Measurements from ENCODE around the gene ZNF76.

The ZNF76 gene

DNA sequence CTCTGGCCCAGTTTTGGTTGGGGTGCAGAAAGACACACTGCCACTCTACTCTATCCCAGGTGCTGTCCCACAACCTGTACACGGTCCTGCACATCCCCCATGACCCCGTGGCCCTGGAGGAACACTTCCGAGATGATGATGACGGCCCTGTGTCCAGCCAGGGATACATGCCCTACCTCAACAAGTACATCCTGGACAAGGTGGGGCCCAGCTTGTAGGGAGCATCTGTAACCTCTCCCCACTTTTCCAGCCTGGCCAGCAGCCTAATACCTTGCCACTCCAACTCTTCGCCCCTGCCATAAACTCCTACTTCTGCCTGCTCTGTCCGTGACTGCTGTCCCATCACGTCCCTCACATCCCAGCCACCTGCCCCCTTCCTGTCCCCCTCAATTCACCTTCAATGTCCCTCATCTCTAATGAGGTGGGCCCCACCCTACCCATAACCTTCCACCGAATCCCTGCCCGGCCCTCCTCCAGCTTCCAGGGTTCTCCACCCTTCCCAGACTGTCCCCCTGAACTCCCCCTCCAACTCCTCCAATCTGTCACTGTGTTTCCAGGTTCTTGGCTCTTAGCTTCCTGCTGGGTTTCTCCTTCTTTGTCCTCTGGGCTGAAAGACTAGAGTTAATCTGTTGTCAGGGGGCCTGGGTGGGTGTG, 50.2 kb downstream of the ZNF76 start:
- Histone ChIP-seq H3K4me1 (ENCODE audit: control insufficient read depth in 1 of 2, insufficient read depth in 1 of 2, low read depth in 1 of 2, low read length in 1 of 2) (peaks cover 52 to 58% of the 10 kb centered on the region in 2 experiments), H3K27ac (peak overlapping the region; percentile 94), H3K9me3 (no peaks in the 10 kb centered on the region), H3K27me3 (no peaks in the 10 kb centered on the region), H3K4me3 (ENCODE audit: low read depth in 1 of 2, low read length in 1 of 2) (peak overlapping the region in 1 of 2 experiments; percentile 19), H3K36me3 (peaks cover 56% of the 10 kb centered on the region)
- TF ChIP-seq, protein P1, sequence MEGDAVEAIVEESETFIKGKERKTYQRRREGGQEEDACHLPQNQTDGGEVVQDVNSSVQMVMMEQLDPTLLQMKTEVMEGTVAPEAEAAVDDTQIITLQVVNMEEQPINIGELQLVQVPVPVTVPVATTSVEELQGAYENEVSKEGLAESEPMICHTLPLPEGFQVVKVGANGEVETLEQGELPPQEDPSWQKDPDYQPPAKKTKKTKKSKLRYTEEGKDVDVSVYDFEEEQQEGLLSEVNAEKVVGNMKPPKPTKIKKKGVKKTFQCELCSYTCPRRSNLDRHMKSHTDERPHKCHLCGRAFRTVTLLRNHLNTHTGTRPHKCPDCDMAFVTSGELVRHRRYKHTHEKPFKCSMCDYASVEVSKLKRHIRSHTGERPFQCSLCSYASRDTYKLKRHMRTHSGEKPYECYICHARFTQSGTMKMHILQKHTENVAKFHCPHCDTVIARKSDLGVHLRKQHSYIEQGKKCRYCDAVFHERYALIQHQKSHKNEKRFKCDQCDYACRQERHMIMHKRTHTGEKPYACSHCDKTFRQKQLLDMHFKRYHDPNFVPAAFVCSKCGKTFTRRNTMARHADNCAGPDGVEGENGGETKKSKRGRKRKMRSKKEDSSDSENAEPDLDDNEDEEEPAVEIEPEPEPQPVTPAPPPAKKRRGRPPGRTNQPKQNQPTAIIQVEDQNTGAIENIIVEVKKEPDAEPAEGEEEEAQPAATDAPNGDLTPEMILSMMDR (IDR thresholded peaks at IDR 0.05): no peak

DNA sequence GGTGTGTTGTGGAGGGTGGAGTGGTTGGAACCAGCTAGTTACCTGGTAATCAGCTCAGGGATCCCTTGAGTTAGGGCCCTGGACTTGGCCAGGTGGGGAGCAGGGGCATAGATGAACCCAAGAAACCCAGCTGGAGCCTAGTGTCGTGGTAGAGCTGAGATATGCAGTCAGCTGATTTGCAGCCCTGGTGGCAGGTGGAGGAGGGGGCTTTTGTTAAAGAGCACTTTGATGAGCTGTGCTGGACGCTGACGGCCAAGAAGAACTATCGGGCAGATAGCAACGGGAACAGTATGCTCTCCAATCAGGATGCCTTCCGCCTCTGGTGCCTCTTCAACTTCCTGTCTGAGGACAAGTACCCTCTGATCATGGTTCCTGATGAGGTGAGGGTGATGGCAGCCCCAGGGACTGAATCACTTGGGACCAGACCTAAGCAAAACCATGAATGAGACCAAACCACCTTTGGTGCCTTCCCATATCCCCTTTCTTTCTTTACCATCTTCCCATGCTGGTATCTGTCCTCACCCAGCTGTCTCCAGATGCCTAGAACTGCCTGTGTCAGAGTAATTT, 50.8 kb downstream of the ZNF76 start:
- Histone ChIP-seq H3K9me3 (no peaks in the 10 kb centered on the region), H3K36me3 (peaks cover 58% of the 10 kb centered on the region), H3K27ac (peak overlapping the region; percentile 94), H3K4me1 (ENCODE audit: control insufficient read depth in 1 of 2, insufficient read depth in 1 of 2, low read depth in 1 of 2, low read length in 1 of 2) (peaks cover 52 to 58% of the 10 kb centered on the region in 2 experiments), H3K27me3 (no peaks in the 10 kb centered on the region), H3K4me3 (ENCODE audit: low read depth in 1 of 2, low read length in 1 of 2) (peak overlapping the region; percentile 19 to 60)
- TF ChIP-seq, protein P1 (IDR thresholded peaks at IDR 0.05): no peak

DNA sequence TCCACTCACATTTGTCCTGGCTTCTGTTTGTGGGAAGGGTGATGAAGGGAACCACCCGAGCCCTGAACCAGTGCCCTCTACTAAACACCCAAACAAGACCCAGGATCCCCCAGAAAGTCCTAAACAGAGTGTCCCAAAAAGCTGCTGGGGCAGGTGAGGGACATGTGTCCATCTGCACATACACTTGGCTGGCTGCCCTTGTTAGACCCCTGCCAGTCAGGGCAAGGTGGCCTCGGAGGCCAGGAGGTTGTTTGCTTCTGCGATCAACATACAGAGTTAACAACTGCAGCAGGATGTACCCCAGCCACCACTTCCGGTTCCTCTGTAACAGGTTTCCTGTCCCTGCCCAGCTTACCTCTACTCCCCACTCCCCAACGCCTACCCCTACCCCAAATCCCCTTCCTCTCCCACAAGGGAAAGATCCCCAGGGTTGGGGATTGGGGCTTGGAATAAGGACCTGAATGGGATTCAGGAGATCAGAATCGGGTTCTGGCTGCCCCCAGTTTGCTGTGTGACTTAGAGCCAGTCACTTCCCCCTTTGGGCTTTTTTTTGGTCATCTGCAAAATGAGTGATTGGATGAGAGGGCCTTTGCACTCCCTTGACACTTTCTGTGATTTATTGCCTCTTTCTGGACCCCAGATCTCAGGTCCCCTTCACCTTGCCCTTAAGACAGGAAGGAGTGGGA, 52.0 kb downstream of the ZNF76 start:
- peaks cover 58% of the 10 kb centered on the region for H3K36me3 ChIP-seq
- no peaks in the 10 kb centered on the region for H3K9me3 ChIP-seq
- H3K27me3 ChIP-seq: no peaks in the 10 kb centered on the region
- TF ChIP-seq, protein P1 (IDR thresholded peaks at IDR 0.05): no peak
- H3K4me3 ChIP-seq (ENCODE audit: low read depth in 1 of 2, low read length in 1 of 2): peak overlapping the region; percentile 47 to 60
- H3K4me1 ChIP-seq (ENCODE audit: control insufficient read depth in 1 of 2, insufficient read depth in 1 of 2, low read depth in 1 of 2, low read length in 1 of 2): peaks cover 52 to 58% of the 10 kb centered on the region in 2 experiments
- peak overlapping the region; percentile 94 for H3K27ac ChIP-seq

DNA sequence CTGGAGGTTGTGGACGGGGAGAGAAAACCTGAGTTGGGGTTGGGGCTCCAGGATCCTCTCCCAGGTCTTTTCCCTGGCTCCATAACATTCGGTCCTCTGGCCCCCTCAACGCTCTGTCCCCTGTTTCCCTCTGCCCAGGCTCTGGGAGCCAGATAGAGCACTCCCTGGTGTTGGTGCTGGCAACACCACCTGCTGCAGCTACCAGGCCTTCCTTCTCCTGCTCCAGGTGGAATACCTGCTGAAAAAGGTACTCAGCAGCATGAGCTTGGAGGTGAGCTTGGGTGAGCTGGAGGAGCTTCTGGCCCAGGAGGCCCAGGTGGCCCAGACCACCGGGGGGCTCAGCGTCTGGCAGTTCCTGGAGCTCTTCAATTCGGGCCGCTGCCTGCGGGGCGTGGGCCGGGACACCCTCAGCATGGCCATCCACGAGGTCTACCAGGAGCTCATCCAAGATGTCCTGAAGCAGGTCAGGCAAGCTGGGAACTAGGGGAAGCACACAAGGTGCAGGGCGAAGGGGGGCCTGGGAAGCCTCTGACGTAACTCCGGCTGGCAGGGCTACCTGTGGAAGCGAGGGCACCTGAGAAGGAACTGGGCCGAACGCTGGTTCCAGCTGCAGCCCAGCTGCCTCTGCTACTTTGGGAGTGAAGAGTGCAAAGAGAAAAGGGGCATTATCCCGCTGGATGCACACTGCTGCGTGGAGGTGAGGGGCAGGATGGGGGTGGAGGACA, 52.7 kb downstream of the ZNF76 start:
- Histone ChIP-seq H3K9me3 (no peaks in the 10 kb centered on the region), H3K27me3 (no peaks in the 10 kb centered on the region), H3K36me3 (peaks cover 58% of the 10 kb centered on the region), H3K4me3 (ENCODE audit: low read depth in 1 of 2, low read length in 1 of 2) (peak overlapping the region; percentile 47 to 60), H3K27ac (peak overlapping the region; percentile 94), H3K4me1 (ENCODE audit: control insufficient read depth in 1 of 2, insufficient read depth in 1 of 2, low read depth in 1 of 2, low read length in 1 of 2) (peaks cover 52 to 54% of the 10 kb centered on the region in 2 experiments)
- TF ChIP-seq, protein P1 (IDR thresholded peaks at IDR 0.05): no peak

DNA sequence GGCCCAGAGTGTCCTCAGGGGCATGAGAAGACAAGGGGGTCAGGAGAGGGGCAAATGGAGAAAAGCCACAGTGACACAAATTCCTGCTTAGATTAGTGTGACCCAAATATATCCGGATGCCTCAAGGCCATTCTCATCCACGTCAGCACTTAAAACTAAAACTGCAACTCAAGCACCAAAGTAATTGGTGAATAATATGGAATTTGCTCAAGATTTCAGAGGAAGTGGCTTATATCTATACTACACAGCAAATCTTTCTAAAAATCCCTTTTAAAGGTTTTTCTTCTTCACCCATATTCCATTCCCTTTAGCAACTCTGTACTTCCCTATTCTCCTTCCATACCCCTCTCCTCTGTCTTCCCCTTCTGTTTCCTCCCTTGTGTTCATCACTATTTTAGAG, 53.3 kb downstream of the ZNF76 start:
- Histone ChIP-seq H3K27me3 (no peaks in the 10 kb centered on the region), H3K27ac (peak overlapping the region; percentile 94), H3K9me3 (no peaks in the 10 kb centered on the region), H3K4me1 (ENCODE audit: control insufficient read depth in 1 of 2, insufficient read depth in 1 of 2, low read depth in 1 of 2, low read length in 1 of 2) (peaks cover 52 to 54% of the 10 kb centered on the region in 2 experiments), H3K36me3 (peaks cover 62% of the 10 kb centered on the region), H3K4me3 (ENCODE audit: low read depth in 1 of 2, low read length in 1 of 2) (peak overlapping the region; percentile 47 to 60)
- TF ChIP-seq, protein P1 (IDR thresholded peaks at IDR 0.05): no peak

Data from neutrophil (primary cell).